MG63 (cell line): Measurements from ENCODE around the gene SCP2D1. TPM values are rescaled to one million over a fixed set of nuclear protein-coding genes. Genes with fewer than 3 reads are reported as not detected.
A peak's percentile ranks its signal among the peaks of the same experiment; 100 is the strongest.

Experiments used
- DNase-seq: peaks from one replicate; pipeline ENCODE4 v3.0.0-alpha.2; 2020
- H3K27me3 ChIP-seq: fragments of 250-450 bp; sonication (Bioruptor Pico); 2 replicates; pipeline ENCODE4 v1.5.1; 2020; ENCODE audit warnings: mild to moderate bottlenecking, moderate library complexity
- H3K36me3 ChIP-seq: fragments of 250-450 bp; sonication (Bioruptor Pico); 2 replicates; pipeline ENCODE4 v1.5.1; 2020; ENCODE audit warnings: mild to moderate bottlenecking, moderate library complexity
- H3K4me3 ChIP-seq: fragments of 250-450 bp; sonication (Bioruptor Pico); 2 replicates; pipeline ENCODE4 v1.5.1; 2020; ENCODE audit warnings: mild to moderate bottlenecking, moderate library complexity
- H3K9me3 ChIP-seq: fragments of 250-450 bp; sonication (Bioruptor Pico); 2 replicates; pipeline ENCODE4 v1.5.1; 2020; ENCODE audit warnings: mild to moderate bottlenecking, moderate library complexity
- total RNA-seq: library from RNA; depleted of rRNA; stranded (reverse); fragments of >200 nt; shearing (Covaris generic); gene quantifications from 2 replicates; pipeline ENCODE4 v1.2.3, GENCODE V29; 2014; ENCODE audit warnings: low replicate concordance

SCP2D1 gene
- total RNA-seq, 1 experiment from 2014 or later: not detected

GRCh38 chr20:18802012-18802634 is 11.5 kb upstream of the SCP2D1 start:
- DNase-seq: no peak
- Histone ChIP-seq H3K27me3 (no peaks in the 10 kb centered on the region), H3K36me3 (no peaks in the 10 kb centered on the region), H3K4me3 (no peak overlapping the region), H3K9me3 (no peaks in the 10 kb centered on the region)

DNA sequence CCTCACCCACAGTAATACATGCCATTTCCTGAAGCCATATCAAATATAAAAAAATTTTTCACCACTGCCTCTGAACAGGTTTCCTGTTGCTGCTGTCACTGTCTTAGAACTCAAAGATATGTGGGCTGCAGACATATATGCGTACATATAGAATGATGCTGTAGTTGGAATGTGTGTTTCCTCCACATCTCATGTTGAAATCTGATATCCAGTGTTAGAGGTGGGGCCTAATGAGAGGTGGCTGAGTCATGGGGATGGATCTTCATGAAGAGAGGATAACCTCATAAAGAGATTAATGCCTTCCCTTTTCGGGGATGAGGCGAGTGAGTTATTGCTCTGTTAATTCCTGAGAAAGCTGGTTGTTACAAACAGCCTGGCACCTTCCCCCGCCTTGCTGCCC is 7.7 kb upstream of the SCP2D1 start:
- no peak for DNase-seq
- Histone ChIP-seq H3K4me3 (no peak overlapping the region), H3K36me3 (no peaks in the 10 kb centered on the region), H3K27me3 (no peaks in the 10 kb centered on the region), H3K9me3 (no peaks in the 10 kb centered on the region)

DNA sequence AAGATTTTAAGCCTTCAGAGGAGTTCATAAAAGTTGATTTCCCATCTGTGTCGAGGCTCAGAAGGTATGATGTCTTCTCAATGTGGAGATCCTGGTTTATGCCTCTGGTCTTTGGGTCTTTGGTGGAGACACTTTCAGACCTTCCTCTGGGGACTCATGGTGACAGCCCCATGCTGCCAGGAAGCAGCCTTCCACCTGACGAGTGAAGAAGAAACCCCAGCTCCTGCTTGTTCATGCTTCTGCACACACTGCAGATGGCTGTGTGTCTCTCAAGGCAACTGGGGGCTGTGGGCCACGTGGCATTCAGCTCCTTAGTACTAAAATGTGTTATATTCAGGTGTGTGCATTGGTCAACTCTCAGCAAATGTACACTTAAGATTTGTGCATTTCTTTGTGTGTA is 4.9 kb upstream of the SCP2D1 start:
- no peaks in the 10 kb centered on the region for H3K27me3 ChIP-seq
- H3K36me3 ChIP-seq: no peaks in the 10 kb centered on the region
- DNase-seq: no peak
- no peak overlapping the region for H3K4me3 ChIP-seq
- H3K9me3 ChIP-seq: no peaks in the 10 kb centered on the region

DNA sequence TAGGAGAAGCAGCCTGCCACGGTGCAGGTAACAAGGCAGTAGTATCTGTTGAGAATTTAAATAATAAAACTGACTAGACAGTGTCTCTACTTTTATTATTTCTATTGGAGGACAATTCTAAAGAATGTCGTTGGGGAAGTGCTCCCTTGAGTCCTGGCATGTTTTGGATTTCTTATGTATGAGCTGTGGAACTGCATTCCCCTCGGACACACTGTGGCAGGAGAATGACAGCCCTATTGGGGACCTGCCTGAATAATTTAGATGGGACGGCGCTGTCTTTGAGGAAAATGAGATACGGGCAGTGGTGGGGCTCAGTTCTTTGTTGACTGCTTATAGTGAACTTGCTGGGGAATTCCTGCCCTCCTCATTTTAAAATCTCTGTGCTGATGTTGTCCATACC is 2.4 kb upstream of the SCP2D1 start:
- no peaks in the 10 kb centered on the region for H3K9me3 ChIP-seq
- H3K36me3 ChIP-seq: no peaks in the 10 kb centered on the region
- H3K27me3 ChIP-seq: no peaks in the 10 kb centered on the region
- H3K4me3 ChIP-seq: no peak overlapping the region
- DNase-seq: no peak

GRCh38 chr20:18811904-18812303 is 1.7 kb upstream of the SCP2D1 start:
- no peak overlapping the region for H3K4me3 ChIP-seq
- no peak for DNase-seq
- no peaks in the 10 kb centered on the region for H3K27me3 ChIP-seq
- no peaks in the 10 kb centered on the region for H3K9me3 ChIP-seq
- no peaks in the 10 kb centered on the region for H3K36me3 ChIP-seq

GRCh38 chr20:18815194-18815942 is 1.8 kb downstream of the SCP2D1 start:
- no peak for DNase-seq
- H3K9me3 ChIP-seq: no peaks in the 10 kb centered on the region
- no peaks in the 10 kb centered on the region for H3K27me3 ChIP-seq
- no peaks in the 10 kb centered on the region for H3K36me3 ChIP-seq
- no peak overlapping the region for H3K4me3 ChIP-seq

DNA sequence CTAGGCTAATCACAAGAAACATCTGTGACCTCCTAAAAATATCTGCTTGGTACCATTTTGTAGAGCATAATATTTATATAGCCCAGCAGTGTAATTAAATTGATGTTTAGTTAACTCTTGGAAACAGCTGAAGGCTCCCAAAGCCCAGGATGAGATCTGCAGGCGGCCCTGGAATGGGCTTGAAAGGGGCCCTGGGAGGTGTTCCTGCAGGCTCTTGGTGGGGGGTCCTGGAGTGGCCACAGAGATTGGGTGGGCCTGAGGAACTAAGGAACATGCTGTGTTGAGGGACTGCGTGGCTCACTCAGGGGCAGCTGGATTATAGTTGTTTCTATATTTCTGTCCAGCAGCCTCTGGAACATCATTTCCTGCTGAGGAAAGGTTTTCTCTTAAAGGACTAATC is 9.2 kb downstream of the SCP2D1 start:
- Histone ChIP-seq H3K4me3 (no peak overlapping the region), H3K36me3 (no peaks in the 10 kb centered on the region), H3K27me3 (no peaks in the 10 kb centered on the region), H3K9me3 (no peaks in the 10 kb centered on the region)
- no peak for DNase-seq

DNA sequence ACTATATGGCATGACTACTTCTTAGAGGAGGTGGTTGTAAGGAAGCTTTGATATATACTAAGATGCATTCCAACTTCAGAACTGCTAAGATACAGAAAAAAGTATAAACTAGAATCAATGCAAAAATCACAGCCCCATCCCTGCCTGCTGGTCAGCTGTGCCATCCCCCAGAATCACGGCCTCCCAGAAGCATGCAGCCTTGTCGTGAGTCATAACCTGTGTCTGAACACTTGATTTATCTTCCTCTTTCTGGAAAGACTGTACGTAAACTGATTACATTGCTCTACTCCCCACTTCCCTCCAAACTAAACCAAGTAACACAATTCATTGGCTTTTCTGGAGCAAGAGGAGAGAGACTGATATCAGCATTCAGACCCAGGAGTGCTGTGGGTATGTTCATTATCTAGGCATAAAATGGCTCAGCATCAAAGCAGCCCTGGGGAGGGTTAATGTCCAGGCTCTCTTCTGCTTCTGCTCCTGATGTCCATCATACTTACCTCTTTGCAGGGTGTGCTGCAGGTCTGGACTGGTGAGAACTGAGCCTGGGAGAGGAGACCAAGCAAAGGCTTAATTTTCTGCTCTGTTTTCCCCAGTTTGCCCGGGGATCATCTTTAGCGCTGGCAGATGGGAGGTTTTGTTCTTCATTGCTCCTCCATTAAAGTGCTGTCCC is 18.4 kb downstream of the SCP2D1 start:
- Histone ChIP-seq H3K27me3 (no peaks in the 10 kb centered on the region), H3K36me3 (no peaks in the 10 kb centered on the region), H3K4me3 (no peak overlapping the region), H3K9me3 (no peaks in the 10 kb centered on the region)
- no peak for DNase-seq

- no peaks in the 10 kb centered on the region for H3K27me3 ChIP-seq
- no peaks in the 10 kb centered on the region for H3K36me3 ChIP-seq
- DNase-seq: no peak
- no peaks in the 10 kb centered on the region for H3K9me3 ChIP-seq
- H3K4me3 ChIP-seq: no peak overlapping the region
These were observed 19.1 kb downstream of the SCP2D1 start for GRCh38 chr20:18832546-18833200.

- Histone ChIP-seq H3K9me3 (no peaks in the 10 kb centered on the region), H3K4me3 (no peak overlapping the region), H3K36me3 (no peaks in the 10 kb centered on the region), H3K27me3 (no peaks in the 10 kb centered on the region)
- DNase-seq: no peak
These were observed 22.1 kb downstream of the SCP2D1 start for GRCh38 chr20:18835466-18836256.

DNA sequence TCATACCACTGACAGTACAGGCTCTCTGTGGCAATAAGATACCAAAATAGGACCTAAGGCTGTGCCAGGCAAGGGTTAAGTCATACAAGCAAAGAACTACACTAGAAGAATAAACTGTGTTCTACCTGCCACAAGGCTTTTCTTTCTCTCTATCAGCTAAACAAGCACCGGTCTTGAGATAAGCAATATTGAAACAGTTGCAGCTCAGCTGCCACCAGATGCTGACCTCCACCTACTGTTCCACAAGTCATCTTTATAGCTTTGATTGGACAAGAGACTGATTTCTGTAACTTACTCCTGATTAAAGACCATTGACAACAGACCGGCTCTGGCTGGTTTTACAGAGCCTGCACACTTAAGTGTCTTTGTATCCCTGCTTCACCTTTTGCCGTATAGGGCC is 24.1 kb downstream of the SCP2D1 start:
- H3K27me3 ChIP-seq: no peaks in the 10 kb centered on the region
- no peaks in the 10 kb centered on the region for H3K36me3 ChIP-seq
- no peak for DNase-seq
- no peak overlapping the region for H3K4me3 ChIP-seq
- H3K9me3 ChIP-seq: no peaks in the 10 kb centered on the region

- Histone ChIP-seq H3K27me3 (no peaks in the 10 kb centered on the region), H3K9me3 (no peaks in the 10 kb centered on the region), H3K36me3 (no peaks in the 10 kb centered on the region), H3K4me3 (no peak overlapping the region)
- DNase-seq: peak; percentile 5
These were observed 26.1 kb downstream of the SCP2D1 start for GRCh38 chr20:18839507-18840247.

DNA sequence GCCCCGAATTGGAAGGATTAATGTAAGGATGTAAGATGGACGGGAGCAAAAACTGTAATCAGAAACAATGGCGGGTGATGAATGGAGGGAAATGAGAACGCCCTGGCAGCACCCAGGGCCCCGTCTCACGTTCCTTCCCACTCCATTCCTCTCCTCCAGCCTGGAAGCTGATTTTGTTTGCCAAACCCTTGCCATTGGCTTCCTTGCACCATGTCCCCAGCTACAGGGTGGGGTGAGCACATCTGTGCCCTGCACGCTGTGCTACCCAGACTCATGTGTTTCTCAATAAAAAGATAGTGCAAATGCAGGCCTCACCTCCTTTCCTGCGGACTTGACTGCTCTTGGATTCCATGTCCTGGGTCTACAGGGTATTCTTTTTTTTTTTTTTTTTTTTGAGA is 26.7 kb downstream of the SCP2D1 start:
- H3K4me3 ChIP-seq: no peak overlapping the region
- no peak for DNase-seq
- no peaks in the 10 kb centered on the region for H3K9me3 ChIP-seq
- H3K36me3 ChIP-seq: no peaks in the 10 kb centered on the region
- H3K27me3 ChIP-seq: no peaks in the 10 kb centered on the region

DNA sequence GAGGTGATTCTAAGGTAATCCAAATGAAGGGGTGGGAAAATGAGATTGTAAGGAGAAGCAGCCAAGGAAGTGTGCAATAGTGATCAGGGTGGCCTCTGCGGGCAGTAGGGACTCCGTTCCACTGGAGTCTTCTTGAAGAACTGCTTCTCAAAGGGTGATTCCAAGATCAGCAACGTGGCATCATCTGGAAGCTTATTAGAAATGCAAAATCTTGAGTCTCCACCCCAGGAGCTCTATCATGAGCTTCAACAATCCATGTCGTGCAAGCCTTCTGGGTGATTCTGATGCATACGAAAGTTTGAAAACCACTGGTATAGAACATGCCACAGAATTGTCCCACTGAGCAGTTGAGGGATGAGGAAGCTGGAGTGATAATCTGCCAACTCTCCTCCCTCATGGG is 31.4 kb downstream of the SCP2D1 start:
- no peak for DNase-seq
- no peaks in the 10 kb centered on the region for H3K27me3 ChIP-seq
- H3K9me3 ChIP-seq: no peaks in the 10 kb centered on the region
- no peaks in the 10 kb centered on the region for H3K36me3 ChIP-seq
- H3K4me3 ChIP-seq: no peak overlapping the region

- H3K4me3 ChIP-seq: no peak overlapping the region
- DNase-seq: no peak
- H3K9me3 ChIP-seq: no peaks in the 10 kb centered on the region
- no peaks in the 10 kb centered on the region for H3K36me3 ChIP-seq
- no peaks in the 10 kb centered on the region for H3K27me3 ChIP-seq
These were observed 33.7 kb downstream of the SCP2D1 start for GRCh38 chr20:18847226-18847755.

- Histone ChIP-seq H3K4me3 (no peak overlapping the region), H3K9me3 (no peaks in the 10 kb centered on the region)
These were observed 35.5 kb downstream of the SCP2D1 start for GRCh38 chr20:18849131-18849530.

More at GRCh38 chr20:18849131-18849530, 35.5 kb downstream of the SCP2D1 start:
- no peak for DNase-seq
- no peaks in the 10 kb centered on the region for H3K36me3 ChIP-seq
- no peaks in the 10 kb centered on the region for H3K27me3 ChIP-seq
